Activated naive CD4-positive, alpha-beta T cell treated with anti-CD3 and anti-CD28 coated beads, Interleukin-2, amount 10 ng/mL, durations not matched to agents 7 days and 5 days (primary cell): Measurements from ENCODE around the gene TLR9.

Source experiments
- CTCF ChIA-PET: fragments of 350-600 bp; sonication (Branson Sonifier 250); formaldehyde crosslinking; loops from one replicate; lab custom pipeline; 2021; ENCODE audit warnings: antibody characterized with exemption; lab: Charles Lee
- DNase-seq: peaks from one replicate; pipeline ENCODE4 v3.0.0-alpha.2; 2020
- H3K27ac Mint-ChIP-seq: one replicate; pipeline ENCODE4 v1.8.0; 2021; ENCODE audit warnings: mild to moderate bottlenecking, moderate library complexity, mixed read lengths
- H3K27me3 Mint-ChIP-seq: one replicate; pipeline ENCODE4 v1.8.0; 2021; ENCODE audit warnings: mild to moderate bottlenecking, mixed read lengths
- H3K36me3 Mint-ChIP-seq: one replicate; pipeline ENCODE4 v1.8.0; 2021; ENCODE audit warnings: mixed read lengths
- H3K4me1 Mint-ChIP-seq: one replicate; pipeline ENCODE4 v1.8.0; 2021; ENCODE audit warnings: mixed read lengths
- H3K4me3 Mint-ChIP-seq: one replicate; pipeline ENCODE4 v1.8.0; 2021; ENCODE audit warnings: mild to moderate bottlenecking, moderate library complexity, mixed read lengths
- H3K9me3 Mint-ChIP-seq: one replicate; pipeline ENCODE4 v1.8.0; 2021; ENCODE audit warnings: mixed read lengths

TLR9 gene

GRCh38 chr3:52243791-52244628, 18.6 kb upstream of the TLR9 start:
- Mint-ChIP-seq H3K4me1 (peaks cover 83% of the 10 kb centered on the region), H3K27ac (peak overlapping the region; percentile 84), H3K27me3 (no peaks in the 10 kb centered on the region), H3K4me3 (peak overlapping the region; percentile 84), H3K9me3 (no peaks in the 10 kb centered on the region), H3K36me3 (peaks cover 40% of the 10 kb centered on the region)
- DNase-seq: peak; percentile 29
- CTCF ChIA-PET: interaction anchor here (0.9 to 10.0 kb wide), 7 partner anchors 8 to 95 kb away, joined by 3 to 106 read pairs (median 5); partner anchors contain the start of genes TLR9 and WDR82

GRCh38 chr3:52242039-52242438, 16.6 kb upstream of the TLR9 start:
- H3K27ac Mint-ChIP-seq: peak overlapping the region; percentile 70
- peaks cover 76% of the 10 kb centered on the region for H3K4me1 Mint-ChIP-seq
- peaks cover 27% of the 10 kb centered on the region for H3K36me3 Mint-ChIP-seq
- CTCF ChIA-PET: interaction anchor here (1.0 to 10.0 kb wide), 4 partner anchors 10 to 97 kb away, joined by 5 to 106 read pairs (median 12); partner anchors contain the start of gene WDR82
- no peak overlapping the region for H3K4me3 Mint-ChIP-seq
- DNase-seq: no peak
- H3K9me3 Mint-ChIP-seq: no peaks in the 10 kb centered on the region
- no peaks in the 10 kb centered on the region for H3K27me3 Mint-ChIP-seq

GRCh38 chr3:52240886-52241370, 15.5 kb upstream of the TLR9 start:
- Mint-ChIP-seq H3K27me3 (no peaks in the 10 kb centered on the region), H3K4me1 (peaks cover 76% of the 10 kb centered on the region), H3K36me3 (peaks cover 19% of the 10 kb centered on the region), H3K4me3 (peak overlapping the region; percentile 96), H3K27ac (peak overlapping the region; percentile 96), H3K9me3 (no peaks in the 10 kb centered on the region)
- CTCF ChIA-PET: interaction anchor here (0.9 to 10.0 kb wide), 17 partner anchors 8 to 206 kb away, joined by 3 to 106 read pairs (median 4); partner anchors contain the start of gene WDR82
- peak; percentile 22 for DNase-seq

- H3K27me3 Mint-ChIP-seq: no peaks in the 10 kb centered on the region
Observed at GRCh38 chr3:52240059-52240885, 14.8 kb upstream of the TLR9 start.

GRCh38 chr3:52238761-52239701, 13.6 kb upstream of the TLR9 start, which contains the start of gene TWF2:
Gene TWF2, minus strand, starts transcription at chr3:52239158. Its CDS starts 142 bp downstream, at chr3:52239016.
- no peaks in the 10 kb centered on the region for H3K27me3 Mint-ChIP-seq

More at GRCh38 chr3:52240059-52240885, 14.8 kb upstream of the TLR9 start:
- CTCF ChIA-PET: interaction anchor here (0.7 to 10.0 kb wide), 21 partner anchors 8 to 206 kb away, joined by 3 to 106 read pairs (median 4); partner anchors contain the start of genes GLYCTK and WDR82
- Mint-ChIP-seq H3K9me3 (no peaks in the 10 kb centered on the region), H3K36me3 (peaks cover 25% of the 10 kb centered on the region), H3K4me3 (peak overlapping the region; percentile 96), H3K27ac (peak overlapping the region; percentile 96), H3K4me1 (peaks cover 82% of the 10 kb centered on the region)
- peak; percentile 71 for DNase-seq

GRCh38 chr3:52238193-52238760, 12.8 kb upstream of the TLR9 start:
- CTCF ChIA-PET: interaction anchor here (0.9 to 10.0 kb wide), 5 partner anchors 14 to 101 kb away, joined by 5 to 106 read pairs (median 9); partner anchors contain the start of gene WDR82
- H3K27ac Mint-ChIP-seq: peak overlapping the region; percentile 92
- peak; percentile 22 for DNase-seq
- H3K4me1 Mint-ChIP-seq: peaks cover 77% of the 10 kb centered on the region
- peaks cover 37% of the 10 kb centered on the region for H3K36me3 Mint-ChIP-seq
- no peaks in the 10 kb centered on the region for H3K9me3 Mint-ChIP-seq
- no peaks in the 10 kb centered on the region for H3K27me3 Mint-ChIP-seq
- peak overlapping the region; percentile 96 for H3K4me3 Mint-ChIP-seq

More at GRCh38 chr3:52238761-52239701, 13.6 kb upstream of the TLR9 start, which contains the start of gene TWF2:
- H3K27ac Mint-ChIP-seq: peak within 1 kb of the TSS; percentile 96
- H3K4me3 Mint-ChIP-seq: peak within 1 kb of the TSS; percentile 96
- DNase-seq: peak; percentile 88
- CTCF ChIA-PET: interaction anchor here (0.9 to 10.0 kb wide), 3 partner anchors 18 to 101 kb away, joined by 5 to 106 read pairs (median 9); partner anchors contain the start of gene WDR82
- peaks cover 31% of the 10 kb centered on the region for H3K36me3 Mint-ChIP-seq
- no peaks in the 10 kb centered on the region for H3K9me3 Mint-ChIP-seq
- H3K4me1 Mint-ChIP-seq: peaks cover 80% of the 10 kb centered on the region

GRCh38 chr3:52237657-52238172, 12.3 kb upstream of the TLR9 start:
- Mint-ChIP-seq H3K36me3 (peaks cover 38% of the 10 kb centered on the region), H3K9me3 (no peaks in the 10 kb centered on the region), H3K4me3 (peak overlapping the region; percentile 96), H3K27ac (peak overlapping the region; percentile 60), H3K27me3 (no peaks in the 10 kb centered on the region), H3K4me1 (peaks cover 79% of the 10 kb centered on the region)
- CTCF ChIA-PET: interaction anchor here (1.7 to 10.0 kb wide), 4 partner anchors 13 to 102 kb away, joined by 7 to 106 read pairs (median 28); partner anchors contain the start of gene WDR82
- peak; percentile 22 for DNase-seq

GRCh38 chr3:52237006-52237656, 11.7 kb upstream of the TLR9 start:
- Mint-ChIP-seq H3K36me3 (peaks cover 41% of the 10 kb centered on the region), H3K4me3 (peak overlapping the region; percentile 96), H3K9me3 (no peaks in the 10 kb centered on the region), H3K27ac (no peak overlapping the region), H3K4me1 (peaks cover 81% of the 10 kb centered on the region), H3K27me3 (no peaks in the 10 kb centered on the region)
- DNase-seq: peak; percentile 15
- CTCF ChIA-PET: interaction anchor here (1.5 to 10.0 kb wide), 5 partner anchors 13 to 102 kb away, joined by 5 to 106 read pairs (median 9); partner anchors contain the start of gene WDR82

- Mint-ChIP-seq H3K9me3 (no peaks in the 10 kb centered on the region), H3K27me3 (no peaks in the 10 kb centered on the region), H3K4me1 (peaks cover 79% of the 10 kb centered on the region), H3K4me3 (peak overlapping the region; percentile 51), H3K36me3 (peaks cover 46% of the 10 kb centered on the region), H3K27ac (peak overlapping the region; percentile 45)
- CTCF ChIA-PET: interaction anchor here (1.5 to 10.0 kb wide), 4 partner anchors 12 to 103 kb away, joined by 5 to 106 read pairs (median 26); partner anchors contain the start of gene WDR82
- no peak for DNase-seq
Observed at GRCh38 chr3:52236424-52236886, 11.0 kb upstream of the TLR9 start.

GRCh38 chr3:52234516-52235447, 9.3 kb upstream of the TLR9 start:
- Mint-ChIP-seq H3K4me3 (no peak overlapping the region), H3K36me3 (peaks cover 52% of the 10 kb centered on the region), H3K9me3 (no peaks in the 10 kb centered on the region), H3K4me1 (peaks cover 70% of the 10 kb centered on the region), H3K27me3 (no peaks in the 10 kb centered on the region), H3K27ac (peak overlapping the region; percentile 79)
- no peak for DNase-seq
- CTCF ChIA-PET: interaction anchor here (1.1 to 4.9 kb wide), 5 partner anchors 12 to 105 kb away, joined by 3 to 46 read pairs (median 4); no protein-coding TSS in a partner anchor
